HFFc6 (cell line): ENCODE data around the gene KCNJ16. TPM values are rescaled to one million over a fixed set of nuclear protein-coding genes. Genes with fewer than 3 reads are reported as not detected.

Experiments used
- DNase-seq: peaks from one replicate; pipeline ENCODE4 v3.0.0-alpha.2; 2018
- H3K27ac Mint-ChIP-seq: 2 replicates; pipeline ENCODE4 v1.8.0; 2020; ENCODE audit warnings: mild to moderate bottlenecking, mixed read lengths
- H3K27me3 Mint-ChIP-seq: 2 replicates; pipeline ENCODE4 v1.8.0; 2021; ENCODE audit warnings: mild to moderate bottlenecking, moderate library complexity, mixed read lengths; ENCODE audit not compliant: insufficient read depth
- H3K36me3 Mint-ChIP-seq: 2 replicates; pipeline ENCODE4 v1.8.0; 2021; ENCODE audit warnings: low read depth, mixed read lengths
- H3K4me1 Mint-ChIP-seq: 2 replicates; pipeline ENCODE4 v1.8.0; 2020; ENCODE audit warnings: low read depth, mixed read lengths
- H3K4me3 Mint-ChIP-seq: 2 replicates; pipeline ENCODE4 v1.8.0; 2020; ENCODE audit warnings: mild to moderate bottlenecking, moderate library complexity, mixed read lengths
- H3K9me3 Mint-ChIP-seq: 2 replicates; pipeline ENCODE4 v1.8.0; 2020; ENCODE audit warnings: mild to moderate bottlenecking, mixed read lengths
- CTCF ChIP-seq: fragments of 200-600 bp; sonication (generic); IDR thresholded peaks from 2 replicates; pipeline ENCODE4 v1.5.0; 2021; ENCODE audit warnings: antibody characterized with exemption, mild to moderate bottlenecking
- total RNA-seq, 6 experiments: library from RNA; stranded (reverse); fragmentation: NEBNext Ultra II Directional; extraction: Animal tissue kit (Norgen Biotek cat#: 25700); gene quantifications; 2 replicates in 1 of 6; 3 replicates in 5 of 6; pipeline ENCODE4 v1.2.3, GENCODE V29; 2021

Gene KCNJ16
- total RNA-seq, 6 experiments from 2014 or later: not detected

DNA sequence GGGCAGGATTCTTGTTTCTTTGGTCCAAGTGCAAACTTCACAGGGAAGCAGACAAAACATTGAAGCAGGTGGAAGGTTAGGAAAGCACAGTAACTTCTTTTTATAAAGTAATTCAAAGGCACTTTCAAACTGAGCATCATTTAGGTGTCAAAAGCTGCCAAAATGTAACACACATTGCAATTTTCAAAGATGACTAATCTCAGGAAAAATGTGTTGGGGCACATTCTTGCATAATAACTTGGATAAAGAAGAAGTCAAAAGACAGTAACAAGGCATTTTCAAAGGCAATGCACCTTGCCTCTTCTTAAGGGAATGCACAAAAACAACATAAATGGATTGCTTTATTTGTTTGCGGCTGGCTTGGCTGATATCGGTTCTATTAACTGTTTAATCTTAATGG, 97.9 kb downstream of the KCNJ16 start:
- H3K27me3 Mint-ChIP-seq: peaks cover 19% of the 10 kb centered on the region
- no peak overlapping the region for H3K27ac Mint-ChIP-seq
- H3K36me3 Mint-ChIP-seq: no peaks in the 10 kb centered on the region
- DNase-seq: no peak
- H3K4me3 Mint-ChIP-seq: no peak overlapping the region
- TF ChIP-seq CTCF: no peak
- peaks cover 30% of the 10 kb centered on the region for H3K4me1 Mint-ChIP-seq
- no peaks in the 10 kb centered on the region for H3K9me3 Mint-ChIP-seq

GRCh38 chr17:70173681-70174080, 98.7 kb downstream of the KCNJ16 start:
- Mint-ChIP-seq H3K4me1 (peaks cover 22% of the 10 kb centered on the region), H3K9me3 (no peaks in the 10 kb centered on the region), H3K27ac (no peak overlapping the region), H3K4me3 (no peak overlapping the region), H3K27me3 (peaks cover 19% of the 10 kb centered on the region), H3K36me3 (no peaks in the 10 kb centered on the region)
- TF ChIP-seq CTCF: no peak
- DNase-seq: no peak

GRCh38 chr17:70181376-70181775, 106.4 kb downstream of the KCNJ16 start:
- H3K4me3 Mint-ChIP-seq: no peak overlapping the region
- no peak for DNase-seq
- TF ChIP-seq CTCF: no peak
- H3K27me3 Mint-ChIP-seq: peaks cover 2% of the 10 kb centered on the region; the same call in 1 of the 2 replicates
- no peaks in the 10 kb centered on the region for H3K36me3 Mint-ChIP-seq
- H3K4me1 Mint-ChIP-seq: peaks cover 10% of the 10 kb centered on the region
- no peaks in the 10 kb centered on the region for H3K9me3 Mint-ChIP-seq
- H3K27ac Mint-ChIP-seq: no peak overlapping the region

DNA sequence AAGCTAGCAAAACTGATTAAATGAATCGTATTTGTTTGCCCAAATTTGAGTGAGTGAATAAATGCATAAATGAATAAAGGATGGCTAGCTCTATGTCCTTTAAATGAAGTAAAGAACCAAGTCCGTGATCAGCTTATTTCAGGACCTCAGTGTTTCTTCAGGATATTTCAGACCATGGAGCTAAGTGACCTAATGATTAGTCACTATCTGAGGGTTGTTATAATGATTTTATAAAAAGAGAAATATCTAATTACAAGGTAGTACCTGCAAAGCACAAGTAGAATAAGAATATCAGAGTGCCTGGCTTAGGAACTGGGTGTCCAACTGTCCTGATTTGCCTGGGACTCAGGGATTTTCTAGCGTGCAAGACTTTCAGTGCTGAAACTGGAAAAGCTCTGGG, 106.8 kb downstream of the KCNJ16 start:
- Mint-ChIP-seq H3K4me1 (peaks cover 10% of the 10 kb centered on the region), H3K27ac (no peak overlapping the region)
- no peak for DNase-seq

GRCh38 chr17:70183508-70183907, 108.5 kb downstream of the KCNJ16 start:
- no peak for DNase-seq
- H3K4me1 Mint-ChIP-seq: peaks cover 10% of the 10 kb centered on the region
- H3K4me3 Mint-ChIP-seq: no peak overlapping the region
- peaks cover 2% of the 10 kb centered on the region; the same call in 1 of the 2 replicates for H3K27me3 Mint-ChIP-seq
- no peaks in the 10 kb centered on the region for H3K9me3 Mint-ChIP-seq
- H3K27ac Mint-ChIP-seq: no peak overlapping the region
- no peaks in the 10 kb centered on the region for H3K36me3 Mint-ChIP-seq
- no peak for TF ChIP-seq CTCF

More for the DNA sequence above, 106.8 kb downstream of the KCNJ16 start:
- H3K4me3 Mint-ChIP-seq: no peak overlapping the region
- no peaks in the 10 kb centered on the region for H3K9me3 Mint-ChIP-seq
- TF ChIP-seq CTCF: no peak
- H3K36me3 Mint-ChIP-seq: no peaks in the 10 kb centered on the region
- H3K27me3 Mint-ChIP-seq: peaks cover 2% of the 10 kb centered on the region; the same call in 1 of the 2 replicates

DNA sequence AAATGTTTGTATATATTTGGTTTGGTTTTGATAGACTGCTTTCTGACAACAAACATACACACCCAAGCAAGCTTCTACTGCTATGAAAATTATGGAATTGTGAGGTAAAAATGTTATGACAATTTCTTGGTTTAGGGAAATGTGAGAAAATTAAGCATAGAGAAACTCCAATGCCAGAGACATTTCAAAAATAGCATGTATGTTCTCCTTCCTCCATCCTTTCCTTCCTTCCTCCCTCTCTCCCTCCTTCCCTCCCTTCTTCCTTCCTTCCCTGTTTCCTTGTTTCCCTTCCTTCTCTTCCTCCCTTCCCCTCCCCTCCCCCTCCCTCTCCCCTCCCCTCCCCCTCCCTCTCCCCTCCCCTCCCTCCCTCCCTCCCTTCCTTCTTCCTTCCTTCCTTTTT, 109.2 kb downstream of the KCNJ16 start:
- Mint-ChIP-seq H3K27ac (no peak overlapping the region), H3K4me1 (peaks cover 10% of the 10 kb centered on the region), H3K27me3 (peaks cover 2% of the 10 kb centered on the region), H3K36me3 (no peaks in the 10 kb centered on the region), H3K9me3 (no peaks in the 10 kb centered on the region), H3K4me3 (no peak overlapping the region)
- no peak for TF ChIP-seq CTCF
- DNase-seq: no peak
